ENCODE data around the gene TSPAN10.
A peak's percentile ranks its signal among the peaks of the same experiment; 100 is the strongest.
"Not testable (repeated sequence)": the region's sequence is repeated elsewhere in the genome, so short reads cannot be mapped to it uniquely, and the experiment has no call there.

The TSPAN10 gene

GRCh38 chr17:81636505-81637288, at the start of gene TSPAN10, which contains the start of gene NPLOC4:
TSS of gene TSPAN10 (plus strand) at chr17:81637196. CDS start at chr17:81642413, 5,217 bp downstream.
TSS of gene NPLOC4 (minus strand) at chr17:81637112. CDS start at chr17:81636930, 182 bp downstream.
- DNase-seq = peak; percentile 70 to 79

GRCh38 chr17:81589612-81590011, 47.4 kb upstream of the TSPAN10 start:
- DNase-seq = no peak

GRCh38 chr17:81590121-81590520, 46.9 kb upstream of the TSPAN10 start:
- no peak for DNase-seq

- DNase-seq = no peak
These were observed 45.0 kb upstream of the TSPAN10 start for GRCh38 chr17:81591971-81592370.

GRCh38 chr17:81593105-81593871, 43.7 kb upstream of the TSPAN10 start:
- DNase-seq = no peak

GRCh38 chr17:81599719-81600486, 37.1 kb upstream of the TSPAN10 start:
- DNase-seq = no peak

- DNase-seq = peak; percentile 15 to 20
These were observed 35.4 kb upstream of the TSPAN10 start for GRCh38 chr17:81601525-81602120.

GRCh38 chr17:81603846-81604610, 33.0 kb upstream of the TSPAN10 start:
- DNase-seq = no peak

GRCh38 chr17:81607431-81607830, 29.6 kb upstream of the TSPAN10 start:
- DNase-seq = no peak

GRCh38 chr17:81608082-81608481, 28.9 kb upstream of the TSPAN10 start:
- DNase-seq = no peak

- no peak for DNase-seq
These were observed 28.4 kb upstream of the TSPAN10 start for GRCh38 chr17:81608605-81609004.

- DNase-seq = no peak
These were observed 27.3 kb upstream of the TSPAN10 start for GRCh38 chr17:81609541-81610311.

- no peak for DNase-seq
These were observed 24.6 kb upstream of the TSPAN10 start for GRCh38 chr17:81612172-81612970.

GRCh38 chr17:81615401-81615930, 21.5 kb upstream of the TSPAN10 start:
- DNase-seq = no peak

- no peak for DNase-seq
These were observed 20.1 kb upstream of the TSPAN10 start for GRCh38 chr17:81616877-81617276.

GRCh38 chr17:81618307-81618706, 18.7 kb upstream of the TSPAN10 start:
- DNase-seq = not testable (repeated sequence)

GRCh38 chr17:81621494-81622130, 15.4 kb upstream of the TSPAN10 start:
- no peak for DNase-seq

- DNase-seq = no peak
These were observed 6.7 kb upstream of the TSPAN10 start for GRCh38 chr17:81630274-81630673.

- DNase-seq = no peak
These were observed 5.5 kb upstream of the TSPAN10 start for GRCh38 chr17:81631482-81631881.

All from activated CD4-positive, alpha-beta T cell treated with anti-CD3 and anti-CD28 coated beads, Interleukin-2, amount 50 U/mL, for 4 hours (primary cell).